K562 (cell line): ENCODE data around the gene C1QC. TPM values are rescaled to one million over a fixed set of nuclear protein-coding genes. Genes with fewer than 3 reads are reported as not detected.

Experiments used
- ATAC-seq: fragments of 200-7000 bp; cut with Tn5 transposase; 3 replicates; pipeline ENCODE4 v1.9.1; 2020; ENCODE audit warnings: moderate library complexity
- BruUV-seq: library from RNA; stranded (reverse); fragments of 400-500 nt; replicated peaks from 2 replicates; lab custom pipeline; 2021; lab: Mats Ljungman, UMichigan
- CTCF ChIA-PET: fragments of 300-600 bp; formaldehyde crosslinking; extraction: SDS; loops from one replicate; lab custom pipeline; 2021; ENCODE audit warnings: low intra/inter-chr PET ratio; lab: Yijun Ruan, JAX
- POLR2A ChIA-PET: fragments of 300-600, 350-650 bp; sonication (Branson Sonifier 250); formaldehyde crosslinking; extraction: SDS; loops from one replicate; lab custom pipeline; 2021; ENCODE audit warnings: antibody characterized with exemption, inconsistent platforms; lab: Yijun Ruan, JAX
- DNase-seq, 4 experiments: peaks; one replicate each; pipeline versions ENCODE4 v3.0.0 to v3.0.0-alpha.2; 2011 to 2018; ENCODE audit warnings: low spot score in 3 of 4, mixed read lengths in 3 of 4; ENCODE audit errors: extremely low read depth in 1 of 4
- FAIRE-seq: peaks from 2 replicates; lab custom pipeline; 2011; peaks lifted over from hg19 to GRCh38; lab: Jason Lieb, UNC
- H2AFZ ChIP-seq: 2 replicates; pipeline ENCODE4 v1.6.0; 2011; ENCODE audit warnings: low read depth, low read length, control low read depth, inconsistent platforms
- H3K27ac ChIP-seq: fragments of 200-600 bp; 3 replicates; pipeline ENCODE4 v1.8.0; 2011; ENCODE audit warnings: low read depth, mild to moderate bottlenecking, control low read depth, inconsistent platforms, low read length, moderate library complexity, mixed read lengths; ENCODE audit errors: extremely low read depth
- H3K27me3 ChIP-seq, 2 experiments: fragments of 300-600 bp in 1 of 2; 2 replicates in 1 of 2; 3 replicates in 1 of 2; pipeline versions ENCODE4 v1.6.0 to v1.8.0; 2011; ENCODE audit warnings: inconsistent platforms in 2 of 2, low read length in 2 of 2, mild to moderate bottlenecking in 1 of 2, mixed read lengths in 1 of 2, moderate library complexity in 1 of 2; ENCODE audit not compliant: control insufficient read depth in 2 of 2, insufficient read depth in 2 of 2
- H3K36me3 ChIP-seq: fragments of 300-600 bp; 3 replicates; pipeline ENCODE4 v1.8.0; 2011; ENCODE audit warnings: mild to moderate bottlenecking, low read length, inconsistent platforms; ENCODE audit not compliant: control insufficient read depth, insufficient read depth
- H3K4me1 ChIP-seq, 2 experiments: fragments of 200-600 bp in 1 of 2; replicated peaks in 1 of 2; 2 replicates in 1 of 2; 3 replicates in 1 of 2; pipeline versions ENCODE4 v1.5.1 to v1.8.0; 2011; ENCODE audit warnings: inconsistent platforms in 2 of 2, low read length in 2 of 2, mild to moderate bottlenecking in 1 of 2, mixed read lengths in 1 of 2, moderate library complexity in 1 of 2; ENCODE audit not compliant: control insufficient read depth in 2 of 2, insufficient read depth in 2 of 2
- H3K4me2 ChIP-seq: 2 replicates; pipeline ENCODE4 v1.6.1; 2011; ENCODE audit warnings: low read length, control low read depth, inconsistent platforms, mixed read lengths; ENCODE audit not compliant: insufficient read depth
- H3K4me3 ChIP-seq: fragments of 200-600 bp; sonication (generic), shearing (Covaris generic); 2 replicates; pipeline ENCODE4 v1.5.1; 2016; ENCODE audit warnings: control low read depth, inconsistent platforms
- H3K79me2 ChIP-seq: fragments of 200-600 bp; 3 replicates; pipeline ENCODE4 v1.8.0; 2011; ENCODE audit warnings: low read length, inconsistent platforms; ENCODE audit not compliant: control insufficient read depth, insufficient read depth
- H3K9ac ChIP-seq, 2 experiments: 2 replicates each; pipeline versions ENCODE4 v1.6.0 to v1.6.1; 2011; ENCODE audit warnings: low read depth in 2 of 2, low read length in 2 of 2, control low read depth in 1 of 2, inconsistent platforms in 1 of 2, mild to moderate bottlenecking in 1 of 2, mixed read lengths in 1 of 2; ENCODE audit not compliant: insufficient read depth in 1 of 2
- H3K9me1 ChIP-seq: one replicate; pipeline ENCODE4 v1.6.0; 2011; ENCODE audit warnings: inconsistent platforms, mild to moderate bottlenecking, low read length, moderate library complexity; ENCODE audit not compliant: control insufficient read depth, insufficient read depth
- H3K9me3 ChIP-seq: replicated peaks from 2 replicates; pipeline ENCODE4 v1.5.1; 2011; ENCODE audit warnings: low read depth, low read length, inconsistent platforms; ENCODE audit not compliant: control insufficient read depth, insufficient read depth
- H4K20me1 ChIP-seq: replicated peaks from 2 replicates; pipeline ENCODE4 v1.6.1; 2011; ENCODE audit warnings: low read length, inconsistent platforms, mixed read lengths; ENCODE audit not compliant: control insufficient read depth, insufficient read depth
- ADNP ChIP-seq: fragments of 200-800 bp; sonication (Bioruptor generic); IDR thresholded peaks from 2 replicates; pipeline ENCODE4 v1.6.1; 2016; ENCODE audit warnings: missing genetic modification characterization, missing compliant biosample characterization
- BCOR ChIP-seq: fragments of 450-650 bp; IDR thresholded peaks from 2 replicates; pipeline ENCODE4 v1.6.1; 2016
- EWSR1 ChIP-seq: fragments of 450-650 bp; IDR thresholded peaks from 2 replicates; pipeline ENCODE4 v1.6.1; 2018; ENCODE audit warnings: borderline replicate concordance, mild to moderate bottlenecking, low read depth, moderate library complexity; ENCODE audit not compliant: partially characterized antibody
- GATAD2B ChIP-seq: fragments of 450-650 bp; IDR thresholded peaks from 2 replicates; pipeline ENCODE4 v1.6.1; 2017; ENCODE audit warnings: mild to moderate bottlenecking, borderline replicate concordance
- KDM1A ChIP-seq, 2 experiments: fragments of 450-650 bp; IDR thresholded peaks; 2 replicates each; pipeline ENCODE4 v1.6.1; 2016; ENCODE audit warnings: mild to moderate bottlenecking in 2 of 2
- MYNN ChIP-seq, 2 experiments: sonication (generic); formaldehyde crosslinking in 1 of 2; IDR thresholded peaks; 2 replicates each; pipeline versions ENCODE4 v1.5.0 to v1.6.1; 2016 to 2020; ENCODE audit warnings: antibody characterized with exemption in 1 of 2, missing genetic modification reagents in 1 of 2
- PML ChIP-seq: IDR thresholded peaks from 2 replicates; pipeline ENCODE4 v1.6.1; 2012; ENCODE audit warnings: low read length, inconsistent platforms
- PTTG1 ChIP-seq: fragments of 450-650 bp; IDR thresholded peaks from 2 replicates; pipeline ENCODE4 v1.6.1; 2016; ENCODE audit warnings: low read depth, mild to moderate bottlenecking, missing genetic modification characterization, missing compliant biosample characterization
- RAD51 ChIP-seq: fragments of 450-650 bp; IDR thresholded peaks from 2 replicates; pipeline ENCODE4 v1.7.1; 2016; ENCODE audit warnings: low read depth, mild to moderate bottlenecking, borderline replicate concordance
- RBM25 ChIP-seq: fragments of 200-400 bp; formaldehyde crosslinking; IDR thresholded peaks from 2 replicates; pipeline ENCODE4 v1.6.1; 2018; ENCODE audit warnings: low read length, low read depth, moderate library complexity; ENCODE audit not compliant: severe bottlenecking
- ZFP36 ChIP-seq: fragments of 150-350 bp; IDR thresholded peaks from 2 replicates; pipeline ENCODE4 v1.6.1; 2018; ENCODE audit warnings: low read length, low read depth; ENCODE audit not compliant: partially characterized antibody
- ZNF583 ChIP-seq: fragments of 250-450 bp; sonication (Bioruptor Pico); IDR thresholded peaks from 2 replicates; pipeline ENCODE4 v1.4.0; 2020
- ZNF780A ChIP-seq: fragments of 250-450 bp; sonication (Bioruptor Pico); IDR thresholded peaks from 2 replicates; pipeline ENCODE4 v1.5.0; 2021; ENCODE audit warnings: mild to moderate bottlenecking
- ZNF830 ChIP-seq: fragments of 250-450 bp; sonication (Bioruptor Pico); IDR thresholded peaks from 2 replicates; pipeline ENCODE4 v1.5.0; 2021; ENCODE audit warnings: mild to moderate bottlenecking
- WGBS: fragments of 100-300 bp; shearing (Covaris generic); methylation state at CpG from one replicate; pipeline ENCODE4 v1.1.6; 2016; ENCODE audit warnings: low coverage, mixed read lengths; ENCODE audit not compliant: insufficient coverage; ENCODE audit errors: missing lambda C conversion rate; 5-methylcytosine and 5-hydroxymethylcytosine counted together
- in situ Hi-C: fragments of 300-500 bp; cut with MboI; formaldehyde crosslinking; loops from 4 replicates; pipeline ENCODE4 v1.15.0; 2018; ENCODE audit warnings: inconsistent platforms, mixed read lengths
- intact Hi-C: fragments of 100-400 bp; cut with micrococcal nuclease; formaldehyde crosslinking; loops from 2 replicates; pipeline ENCODE4 v1.14.2; 2022
- polyA plus RNA-seq, 8 experiments: library from polyadenylated mRNA; depleted of rRNA in 4 of 8; stranded (reverse) in 5 of 8; unstranded in 3 of 8; fragments of >200 nt; fragmentation: Nextera tagmentation in 2 of 8; fragmentation: Illumina TruSeq in 1 of 8; extraction: Ambion mirVana in 2 of 8; extraction: Trizol in 1 of 8; gene quantifications; 2 replicates each; pipeline versions ENCODE4 v1.2.1 to v1.2.3, GENCODE V29; 2011 to 2014; ENCODE audit warnings: inconsistent platforms in 1 of 8, missing spikeins in 1 of 8
- total RNA-seq, 7 experiments: library from RNA; depleted of rRNA in 6 of 7; stranded (reverse); fragments of >200 nt in 6 of 7; fragmentation: Illumina TruSeq in 2 of 7; extraction: Trizol in 2 of 7; gene quantifications; 2 replicates each; pipeline versions ENCODE4 v1.2.1 to v1.2.3, GENCODE V29; 2011 to 2021; ENCODE audit warnings: low replicate concordance in 1 of 7
- TF ChIP-seq, protein P1 (sequence below): fragments of 450-650 bp; formaldehyde crosslinking; IDR thresholded peaks from 2 replicates; pipeline ENCODE4 v1.4.0; 2022; ENCODE audit warnings: missing genetic modification characterization
- TF ChIP-seq, protein P2 (sequence below): IDR thresholded peaks from 2 replicates; pipeline ENCODE4 v1.6.1; 2011; ENCODE audit warnings: borderline replicate concordance, low read depth, mild to moderate bottlenecking, moderate library complexity, low read length; ENCODE audit not compliant: insufficient read depth, poor library complexity, severe bottlenecking
- TF ChIP-seq, protein P3 (sequence below): IDR thresholded peaks from 2 replicates; pipeline ENCODE4 v1.6.1; 2014; ENCODE audit warnings: antibody characterized with exemption

C1QC gene
- total and polyA plus RNA-seq, 9 of the 15 experiments (the other 6 are each of a cell fraction or from before 2014, with no cell fraction given) = 0.69 TPM; not detected in 8

DNA sequence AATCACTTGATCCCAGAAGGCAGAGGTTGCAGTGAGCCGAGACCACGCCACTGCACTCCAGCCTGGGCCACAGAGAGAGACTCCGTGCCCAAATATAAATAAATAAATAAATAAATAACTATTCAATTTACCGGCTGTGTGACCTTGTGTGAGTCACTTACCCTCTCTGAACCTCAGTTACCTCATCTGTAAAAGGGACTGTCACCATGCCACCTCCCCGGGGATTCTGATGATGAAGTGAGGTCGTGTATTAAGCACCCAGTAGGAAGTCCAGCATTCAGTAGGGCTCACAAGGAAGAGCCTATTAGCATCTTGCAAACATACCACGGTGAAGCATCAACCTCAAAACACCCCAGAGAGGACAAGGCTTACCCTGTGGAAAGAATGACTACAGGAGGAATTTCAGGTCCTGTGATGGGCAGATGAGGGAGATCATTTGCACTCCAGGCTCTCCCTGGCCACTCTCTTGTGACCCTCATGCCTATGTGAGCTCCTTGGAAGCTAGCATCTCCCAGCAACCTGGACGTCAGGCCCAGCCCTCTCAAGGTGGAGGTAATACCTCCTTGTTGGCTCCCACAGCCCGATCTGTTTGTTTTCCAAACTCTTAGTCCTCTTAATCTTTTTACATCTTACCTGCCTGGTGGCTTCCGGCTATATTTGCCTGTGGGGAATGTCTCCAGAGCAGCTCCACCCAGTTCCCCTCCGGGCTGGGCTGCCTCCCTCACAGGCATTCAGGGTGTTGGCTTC, 14.6 kb upstream of the C1QC start:
- in situ Hi-C loops = no loop called here
- H3K27me3 ChIP-seq = peaks cover 21 to 72% of the 10 kb centered on the region in 2 experiments
- no peaks in the 10 kb centered on the region for H3K9me3 ChIP-seq
- FAIRE-seq = no peak
- H3K4me2 ChIP-seq = no peak overlapping the region
- H3K4me1 ChIP-seq = no peaks in the 10 kb centered on the region
- 1% methylated on average over 11 of the region's 11 CpGs for WGBS
- H3K9me1 ChIP-seq = no peaks in the 10 kb centered on the region
- peaks cover 16% of the 10 kb centered on the region for H4K20me1 ChIP-seq
- H3K9ac ChIP-seq = no peak overlapping the region
- ChIA-PET POLR2A (interaction anchor here (0.6 to 0.7 kb wide), 2 partner anchors 16 to 19 kb away, joined by 3 read pairs; no protein-coding TSS in a partner anchor), CTCF (no interaction called here)
- no TSS peak for BruUV-seq
- H3K27ac ChIP-seq = no peak overlapping the region
- intact Hi-C loops = no loop called here
- no peaks in the 10 kb centered on the region for H3K36me3 ChIP-seq
- TF ChIP-seq BCOR (peak; percentile 76), ZNF583 (CRISPR knock-in tag) (no peak), GATAD2B (no peak), RBM25 (peak; percentile 91), ADNP (tag) (peak; percentile 62), ZNF780A (CRISPR knock-in tag) (no peak), ZFP36 (peak; percentile 74), MYNN (IDR thresholded peaks at IDR 0.05) (no peak), MYNN (CRISPR knock-in tag; IDR thresholded peaks at IDR 0.05) (no peak), PTTG1 (tag) (no peak), PML (no peak), KDM1A (IDR thresholded peaks at IDR 0.05) (peak; percentile 8 to 32; a peak in 1 of 4 replicates), ZNF830 (CRISPR knock-in tag) (no peak), RAD51 (no peak), EWSR1 (no peak)
- TF ChIP-seq, protein P1, sequence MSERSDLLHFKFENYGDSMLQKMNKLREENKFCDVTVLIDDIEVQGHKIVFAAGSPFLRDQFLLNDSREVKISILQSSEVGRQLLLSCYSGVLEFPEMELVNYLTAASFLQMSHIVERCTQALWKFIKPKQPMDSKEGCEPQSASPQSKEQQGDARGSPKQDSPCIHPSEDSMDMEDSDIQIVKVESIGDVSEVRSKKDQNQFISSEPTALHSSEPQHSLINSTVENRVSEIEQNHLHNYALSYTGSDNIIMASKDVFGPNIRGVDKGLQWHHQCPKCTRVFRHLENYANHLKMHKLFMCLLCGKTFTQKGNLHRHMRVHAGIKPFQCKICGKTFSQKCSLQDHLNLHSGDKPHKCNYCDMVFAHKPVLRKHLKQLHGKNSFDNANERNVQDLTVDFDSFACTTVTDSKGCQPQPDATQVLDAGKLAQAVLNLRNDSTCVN (CRISPR knock-in tag) = no peak
- TF ChIP-seq, protein P2, sequence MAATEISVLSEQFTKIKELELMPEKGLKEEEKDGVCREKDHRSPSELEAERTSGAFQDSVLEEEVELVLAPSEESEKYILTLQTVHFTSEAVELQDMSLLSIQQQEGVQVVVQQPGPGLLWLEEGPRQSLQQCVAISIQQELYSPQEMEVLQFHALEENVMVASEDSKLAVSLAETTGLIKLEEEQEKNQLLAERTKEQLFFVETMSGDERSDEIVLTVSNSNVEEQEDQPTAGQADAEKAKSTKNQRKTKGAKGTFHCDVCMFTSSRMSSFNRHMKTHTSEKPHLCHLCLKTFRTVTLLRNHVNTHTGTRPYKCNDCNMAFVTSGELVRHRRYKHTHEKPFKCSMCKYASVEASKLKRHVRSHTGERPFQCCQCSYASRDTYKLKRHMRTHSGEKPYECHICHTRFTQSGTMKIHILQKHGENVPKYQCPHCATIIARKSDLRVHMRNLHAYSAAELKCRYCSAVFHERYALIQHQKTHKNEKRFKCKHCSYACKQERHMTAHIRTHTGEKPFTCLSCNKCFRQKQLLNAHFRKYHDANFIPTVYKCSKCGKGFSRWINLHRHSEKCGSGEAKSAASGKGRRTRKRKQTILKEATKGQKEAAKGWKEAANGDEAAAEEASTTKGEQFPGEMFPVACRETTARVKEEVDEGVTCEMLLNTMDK = no peak
- TF ChIP-seq, protein P3, sequence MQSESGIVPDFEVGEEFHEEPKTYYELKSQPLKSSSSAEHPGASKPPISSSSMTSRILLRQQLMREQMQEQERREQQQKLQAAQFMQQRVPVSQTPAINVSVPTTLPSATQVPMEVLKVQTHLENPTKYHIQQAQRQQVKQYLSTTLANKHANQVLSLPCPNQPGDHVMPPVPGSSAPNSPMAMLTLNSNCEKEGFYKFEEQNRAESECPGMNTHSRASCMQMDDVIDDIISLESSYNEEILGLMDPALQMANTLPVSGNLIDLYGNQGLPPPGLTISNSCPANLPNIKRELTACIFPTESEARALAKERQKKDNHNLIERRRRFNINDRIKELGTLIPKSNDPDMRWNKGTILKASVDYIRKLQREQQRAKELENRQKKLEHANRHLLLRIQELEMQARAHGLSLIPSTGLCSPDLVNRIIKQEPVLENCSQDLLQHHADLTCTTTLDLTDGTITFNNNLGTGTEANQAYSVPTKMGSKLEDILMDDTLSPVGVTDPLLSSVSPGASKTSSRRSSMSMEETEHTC = no peak
- DNase-seq = no peak
- ATAC-seq = no peak
- no peak overlapping the region for H2AFZ ChIP-seq
- no peaks in the 10 kb centered on the region for H3K79me2 ChIP-seq
- no peak overlapping the region for H3K4me3 ChIP-seq
